H1 (cell line): ENCODE data around the gene PTPRJ. TPM values are rescaled to one million over a fixed set of nuclear protein-coding genes. Genes with fewer than 3 reads are reported as not detected.

Experiments
- CTCF ChIA-PET: fragments of 300-600 bp; sonication (Branson Sonifier 250); formaldehyde crosslinking; loops from one replicate; lab custom pipeline; 2021; ENCODE audit not compliant: partially characterized antibody; lab: Charles Lee
- POLR2A ChIA-PET: fragments of 300-600 bp; sonication (Branson Sonifier 250); formaldehyde crosslinking; loops from one replicate; lab custom pipeline; 2021; ENCODE audit warnings: inconsistent platforms; ENCODE audit not compliant: partially characterized antibody; lab: Charles Lee
- DNase-seq, 2 experiments: peaks; one replicate each; pipeline versions ENCODE4 v3.0.0 to v3.0.0-alpha.2; 2010 to 2022; ENCODE audit warnings: low spot score in 2 of 2, low read depth in 1 of 2, mixed read lengths in 1 of 2
- FAIRE-seq: peaks from 2 replicates; lab custom pipeline; 2011; peaks lifted over from hg19 to GRCh38; lab: Jason Lieb, UNC
- H2AFZ ChIP-seq: 2 replicates; pipeline ENCODE4 v1.8.1; 2012; ENCODE audit warnings: low read length, inconsistent platforms
- H2AK5ac ChIP-seq: 2 replicates; pipeline ENCODE4 v1.6.1; 2013; ENCODE audit warnings: low read depth, low read length
- H2BK120ac ChIP-seq: replicated peaks from 2 replicates; pipeline ENCODE3; 2013; ENCODE audit warnings: low read depth, low read length, inconsistent platforms
- H2BK12ac ChIP-seq: 2 replicates; pipeline ENCODE4 v1.6.1; 2013; ENCODE audit warnings: low read depth, low read length
- H2BK15ac ChIP-seq: 2 replicates; pipeline ENCODE4 v1.6.1; 2013; ENCODE audit warnings: low read length
- H2BK20ac ChIP-seq: 2 replicates; pipeline ENCODE4 v1.6.1; 2013; ENCODE audit warnings: low read length
- H2BK5ac ChIP-seq: 2 replicates; pipeline ENCODE4 v1.6.1; 2013; ENCODE audit warnings: low read depth, low read length
- H3K14ac ChIP-seq: 2 replicates; pipeline ENCODE4 v1.6.1; 2013; ENCODE audit warnings: inconsistent platforms; ENCODE audit not compliant: insufficient read length
- H3K18ac ChIP-seq: 2 replicates; pipeline ENCODE4 v1.6.1; 2013; ENCODE audit warnings: low read length; ENCODE audit errors: extremely low read depth
- H3K23ac ChIP-seq: 2 replicates; pipeline ENCODE4 v1.6.1; 2013; ENCODE audit warnings: inconsistent platforms; ENCODE audit not compliant: insufficient read length
- H3K23me2 ChIP-seq: 2 replicates; pipeline ENCODE4 v1.6.1; 2013; ENCODE audit warnings: low read depth, low read length
- H3K27ac ChIP-seq: 2 replicates; pipeline ENCODE4 v1.6.1; 2011; ENCODE audit warnings: low read depth, low read length, inconsistent platforms
- H3K27me3 ChIP-seq, 4 experiments: replicated peaks in 1 of 4; 1 replicate in 1 of 4; 2 replicates in 3 of 4; pipeline versions ENCODE4 v1.6.1 to v1.8.1; 2011 to 2013; ENCODE audit warnings: low read length in 3 of 4, mild to moderate bottlenecking in 3 of 4, inconsistent platforms in 2 of 4, mixed read lengths in 2 of 4, moderate library complexity in 1 of 4; ENCODE audit not compliant: control insufficient read depth in 3 of 4, insufficient read depth in 3 of 4; ENCODE audit errors: extremely low read depth in 1 of 4
- H3K36me3 ChIP-seq, 4 experiments: 2 replicates each; pipeline versions ENCODE4 v1.6.1 to v1.8.1; 2011 to 2013; ENCODE audit warnings: mild to moderate bottlenecking in 4 of 4, low read length in 3 of 4, moderate library complexity in 2 of 4, control low read depth in 1 of 4, inconsistent platforms in 1 of 4; ENCODE audit not compliant: insufficient read depth in 4 of 4, control insufficient read depth in 2 of 4
- H3K4ac ChIP-seq: replicated peaks from 2 replicates; pipeline ENCODE3; 2013; ENCODE audit warnings: low read length, low read depth, mixed read lengths, inconsistent platforms; ENCODE audit not compliant: insufficient read length
- H3K4me1 ChIP-seq, 4 experiments: replicated peaks in 1 of 4; 1 replicate in 1 of 4; 2 replicates in 3 of 4; pipeline versions ENCODE4 v1.6.1 to v1.8.1; 2011 to 2013; ENCODE audit warnings: low read length in 3 of 4, inconsistent platforms in 2 of 4, mixed read lengths in 1 of 4; ENCODE audit not compliant: insufficient read depth in 4 of 4, control insufficient read depth in 3 of 4
- H3K4me2 ChIP-seq, 2 experiments: 2 replicates each; pipeline versions ENCODE4 v1.6.1 to v1.8.1; 2011 to 2013; ENCODE audit warnings: low read depth in 2 of 2, low read length in 2 of 2, control low read depth in 1 of 2, inconsistent platforms in 1 of 2, mild to moderate bottlenecking in 1 of 2; ENCODE audit not compliant: insufficient read depth in 1 of 2
- H3K4me3 ChIP-seq, 4 experiments: fragments of 200-600, 300-600 bp in 1 of 4; sonication (generic), shearing (Covaris generic), sonication (Bioruptor Twin) in 1 of 4; 2 replicates each; pipeline versions ENCODE4 v1.5.1 to v1.8.1; 2011 to 2016; ENCODE audit warnings: low read length in 4 of 4, low read depth in 3 of 4, control low read depth in 2 of 4, inconsistent platforms in 2 of 4, mild to moderate bottlenecking in 2 of 4, mixed read lengths in 1 of 4, moderate library complexity in 1 of 4; ENCODE audit not compliant: insufficient read depth in 2 of 4; ENCODE audit errors: extremely low read depth in 1 of 4
- H3K56ac ChIP-seq: replicated peaks from 2 replicates; pipeline ENCODE3; 2013; ENCODE audit warnings: low read depth, mild to moderate bottlenecking, mixed read lengths, low read length, inconsistent platforms; ENCODE audit not compliant: insufficient read length
- H3K79me1 ChIP-seq: 2 replicates; pipeline ENCODE4 v1.6.1; 2013; ENCODE audit warnings: low read depth, low read length, control low read depth
- H3K79me2 ChIP-seq, 2 experiments: 2 replicates each; pipeline versions ENCODE4 v1.6.1 to v1.8.1; 2012 to 2013; ENCODE audit warnings: low read length in 2 of 2, mild to moderate bottlenecking in 2 of 2, inconsistent platforms in 1 of 2; ENCODE audit not compliant: insufficient read depth in 2 of 2, control insufficient read depth in 1 of 2
- H3K9ac ChIP-seq, 4 experiments: replicated peaks in 1 of 4; 1 replicate in 1 of 4; 2 replicates in 3 of 4; pipeline versions ENCODE4 v1.6.1 to v1.8.1; 2011 to 2013; ENCODE audit warnings: low read depth in 3 of 4, low read length in 3 of 4, control low read depth in 2 of 4, mild to moderate bottlenecking in 2 of 4, moderate library complexity in 2 of 4, inconsistent platforms in 1 of 4; ENCODE audit errors: extremely low read depth in 1 of 4
- H3K9me3 ChIP-seq, 2 experiments: 2 replicates each; pipeline versions ENCODE4 v1.6.1 to v1.8.1; 2012 to 2013; ENCODE audit warnings: mild to moderate bottlenecking in 2 of 2, moderate library complexity in 2 of 2, control low read depth in 1 of 2, inconsistent platforms in 1 of 2, low read depth in 1 of 2, low read length in 1 of 2, mixed read lengths in 1 of 2; ENCODE audit not compliant: insufficient read depth in 2 of 2
- H4K20me1 ChIP-seq, 2 experiments: replicated peaks in 1 of 2; 2 replicates each; pipeline versions ENCODE3 to v1.8.1; 2011 to 2013; ENCODE audit warnings: inconsistent platforms in 2 of 2, low read length in 2 of 2, mild to moderate bottlenecking in 1 of 2; ENCODE audit not compliant: insufficient read depth in 2 of 2, control insufficient read depth in 1 of 2
- H4K5ac ChIP-seq: 2 replicates; pipeline ENCODE4 v1.6.1; 2013; ENCODE audit warnings: low read length, low read depth, mixed read lengths, inconsistent platforms; ENCODE audit not compliant: insufficient read length
- H4K8ac ChIP-seq: 2 replicates; pipeline ENCODE4 v1.8.0; 2013; ENCODE audit warnings: mild to moderate bottlenecking, moderate library complexity, low read length, inconsistent platforms; ENCODE audit not compliant: insufficient read depth; ENCODE audit errors: extremely low read depth
- H4K91ac ChIP-seq: replicated peaks from 2 replicates; pipeline ENCODE3; 2013; ENCODE audit warnings: low read length, mixed read lengths, inconsistent platforms; ENCODE audit not compliant: insufficient read length
- HDAC6 ChIP-seq: IDR thresholded peaks from one replicate; pipeline ENCODE4 v1.7.1; 2012; ENCODE audit warnings: low read depth, mild to moderate bottlenecking, inconsistent platforms, low read length, moderate library complexity
- JUND ChIP-seq: IDR thresholded peaks from 2 replicates; pipeline ENCODE4 v1.6.1; 2011; ENCODE audit warnings: mild to moderate bottlenecking, improper control_type of control experiment, low read length
- RAD21 ChIP-seq, 2 experiments: IDR thresholded peaks in 1 of 2; conservative IDR thresholded peaks in 1 of 2; 2 replicates each; pipeline ENCODE4 v1.6.1; 2011; ENCODE audit warnings: low read depth in 2 of 2, low read length in 2 of 2, improper control_type of control experiment in 1 of 2, inconsistent platforms in 1 of 2, mild to moderate bottlenecking in 1 of 2, moderate library complexity in 1 of 2
- WGBS, 2 experiments: shearing (Covaris generic) in 1 of 2; methylation state at CpG; one replicate each; pipeline versions ENCODE4 v1.1.6 to v1.1.7; 2013 to 2015; ENCODE audit warnings: low lambda C conversion rate in 2 of 2, mixed read lengths in 2 of 2, inconsistent platforms in 1 of 2, low coverage in 1 of 2, missing lambda C conversion rate in 1 of 2; ENCODE audit not compliant: insufficient replicate concordance in 2 of 2, insufficient coverage in 1 of 2, insufficient read length in 1 of 2; ENCODE audit errors: extremely low coverage in 1 of 2, missing lambda C conversion rate in 1 of 2; 5-methylcytosine and 5-hydroxymethylcytosine counted together
- polyA plus RNA-seq, 7 experiments: library from polyadenylated mRNA; depleted of rRNA in 3 of 7; stranded (reverse) in 5 of 7; unstranded in 2 of 7; fragments of >200 nt in 5 of 7; fragments of 200-250 nt in 2 of 7; gene quantifications; 1 replicate in 5 of 7; 2 replicates in 1 of 7; 4 replicates in 1 of 7; pipeline versions ENCODE4 v1.2.1 to v1.2.3, GENCODE V29; 2011 to 2013; ENCODE audit warnings: missing spikeins in 2 of 7, mixed read lengths in 2 of 7
- total RNA-seq: library from RNA; stranded (reverse); fragmentation: NEBNext Ultra II Directional; extraction: Animal tissue kit (Norgen Biotek cat#: 25700); gene quantifications from 2 replicates; pipeline ENCODE4 v1.2.1, GENCODE V29; 2021

Gene PTPRJ
- total and polyA plus RNA-seq, 2 of the 8 experiments (the other 6 are each of a cell fraction or from before 2014, with no cell fraction given): 4.4 to 22.6 TPM

DNA sequence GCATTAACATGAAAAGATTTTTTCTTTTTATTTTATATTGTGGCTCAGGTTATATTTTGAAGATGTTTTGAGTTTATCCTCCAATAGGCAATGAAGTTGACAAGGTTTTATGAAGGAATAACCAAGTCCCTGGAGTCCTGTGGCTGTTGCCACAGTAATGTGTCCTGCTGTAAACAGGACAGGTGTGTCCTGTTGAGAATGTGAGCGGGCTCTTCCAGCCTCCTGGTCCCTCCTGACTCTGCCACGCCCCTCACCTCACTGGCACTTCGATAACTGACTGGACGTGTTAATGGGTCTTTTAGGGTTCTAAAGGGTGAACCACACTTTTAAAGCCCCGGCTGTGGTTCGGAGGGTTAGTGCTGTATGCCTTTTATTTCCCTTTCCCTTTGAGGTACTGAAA is 188.5 kb downstream of the PTPRJ start:
- Histone ChIP-seq H4K91ac (no peak overlapping the region), H3K9me3 (no peaks in the 10 kb centered on the region), H2BK120ac (no peak overlapping the region), H3K79me1 (no peaks in the 10 kb centered on the region), H2BK15ac (no peak overlapping the region), H3K4ac (no peak overlapping the region), H3K4me2 (no peak overlapping the region), H3K27ac (no peak overlapping the region), H3K27me3 (no peaks in the 10 kb centered on the region), H3K23me2 (no peaks in the 10 kb centered on the region), H3K14ac (no peak overlapping the region), H3K56ac (no peak overlapping the region), H3K18ac (no peak overlapping the region), H3K23ac (no peak overlapping the region), H3K4me3 (no peak overlapping the region), H2BK12ac (no peak overlapping the region), H4K8ac (no peak overlapping the region), H2AK5ac (no peak overlapping the region), H3K4me1 (no peaks in the 10 kb centered on the region), H2AFZ (no peak overlapping the region), H2BK20ac (no peak overlapping the region), H3K79me2 (no peaks in the 10 kb centered on the region), H3K9ac (no peak overlapping the region), H2BK5ac (no peak overlapping the region), H3K36me3 (no peaks in the 10 kb centered on the region), H4K20me1 (no peaks in the 10 kb centered on the region), H4K5ac (no peak overlapping the region)
- POLR2A ChIA-PET: no interaction called here
- CTCF ChIA-PET: interaction anchor here (0.5 to 0.8 kb wide), 2 partner anchors 195 to 289 kb away, joined by 3 read pairs; no protein-coding TSS in a partner anchor
- no peak for DNase-seq
- no peak for FAIRE-seq
- TF ChIP-seq JUND: no peak
- TF ChIP-seq RAD21 (IDR thresholded peaks at IDR 0.05 in 1 of 2, conservative IDR thresholded peaks at IDR 0.05 in 1 of 2; ENCODE audit: low read depth in 2 of 2, low read length in 2 of 2): no peak
- no peak for TF ChIP-seq HDAC6
- WGBS, 2 experiments: 89% methylated on average over 6 of the region's 6 CpGs; no CpG with 5 or more reads in 1 of the 2 experiments
